Trophoblast cell (in vitro differentiated cells and primary cell): ENCODE results near the gene DNTT.

Experiments used
- DNase-seq, 2 donors: peaks; one replicate each; pipeline ENCODE4 v3.0.0-alpha.2; 2016
- H2AFZ ChIP-seq: 2 replicates; pipeline ENCODE4 v1.6.1; 2013; ENCODE audit warnings: low read length, moderate library complexity, mild to moderate bottlenecking; ENCODE audit not compliant: insufficient read depth, poor library complexity
- H2AK5ac ChIP-seq: 2 replicates; pipeline ENCODE4 v1.6.1; 2013; ENCODE audit warnings: mild to moderate bottlenecking, low read length
- H2BK120ac ChIP-seq: 2 replicates; pipeline ENCODE4 v1.6.1; 2013; ENCODE audit warnings: low read length, mild to moderate bottlenecking, moderate library complexity; ENCODE audit not compliant: insufficient read depth, poor library complexity
- H2BK12ac ChIP-seq: 2 replicates; pipeline ENCODE4 v1.6.1; 2013; ENCODE audit warnings: mild to moderate bottlenecking, low read length, moderate library complexity
- H2BK5ac ChIP-seq: 2 replicates; pipeline ENCODE4 v1.6.1; 2013; ENCODE audit warnings: low read length, low read depth, moderate library complexity, mild to moderate bottlenecking; ENCODE audit not compliant: poor library complexity
- H3K14ac ChIP-seq: 2 replicates; pipeline ENCODE4 v1.6.1; 2013; ENCODE audit warnings: mild to moderate bottlenecking, low read length
- H3K18ac ChIP-seq: 2 replicates; pipeline ENCODE4 v1.6.1; 2013; ENCODE audit warnings: mild to moderate bottlenecking, low read length
- H3K23ac ChIP-seq: 2 replicates; pipeline ENCODE4 v1.6.1; 2013; ENCODE audit warnings: low read length
- H3K27ac ChIP-seq: 2 replicates; pipeline ENCODE4 v1.5.1; 2013; ENCODE audit warnings: low read depth, mild to moderate bottlenecking, inconsistent platforms, low read length, moderate library complexity
- H3K27me3 ChIP-seq: 2 replicates; pipeline ENCODE4 v1.6.1; 2013; ENCODE audit warnings: inconsistent platforms, mild to moderate bottlenecking, low read length, moderate library complexity; ENCODE audit not compliant: insufficient read depth
- H3K36me3 ChIP-seq, 2 experiments: 1 replicate in 1 of 2; 2 replicates in 1 of 2; pipeline ENCODE4 v1.6.1; 2013; ENCODE audit warnings: low read length in 2 of 2, mild to moderate bottlenecking in 2 of 2, moderate library complexity in 1 of 2; ENCODE audit not compliant: insufficient read depth in 2 of 2, control insufficient read depth in 1 of 2
- H3K4ac ChIP-seq: 2 replicates; pipeline ENCODE4 v1.6.1; 2013; ENCODE audit warnings: low read depth, mild to moderate bottlenecking, low read length, moderate library complexity
- H3K4me1 ChIP-seq, 2 experiments: 1 replicate in 1 of 2; 2 replicates in 1 of 2; pipeline ENCODE4 v1.6.1; 2013; ENCODE audit warnings: low read length in 2 of 2, mild to moderate bottlenecking in 2 of 2, moderate library complexity in 1 of 2; ENCODE audit not compliant: insufficient read depth in 2 of 2, control insufficient read depth in 1 of 2
- H3K4me2 ChIP-seq: 2 replicates; pipeline ENCODE4 v1.6.1; 2013; ENCODE audit warnings: inconsistent platforms, mild to moderate bottlenecking, low read length, moderate library complexity
- H3K4me3 ChIP-seq: 2 replicates; pipeline ENCODE4 v1.5.1; 2013; ENCODE audit warnings: mild to moderate bottlenecking, low read depth, low read length, inconsistent platforms
- H3K79me1 ChIP-seq: one replicate; pipeline ENCODE4 v1.6.1; 2013; ENCODE audit warnings: low read length
- H3K79me2 ChIP-seq: 2 replicates; pipeline ENCODE4 v1.6.1; 2013; ENCODE audit warnings: low read length, mild to moderate bottlenecking; ENCODE audit not compliant: control insufficient read depth, insufficient read depth, poor library complexity
- H3K9ac ChIP-seq: 2 replicates; pipeline ENCODE4 v1.6.1; 2013; ENCODE audit warnings: mild to moderate bottlenecking, low read length
- H3K9me3 ChIP-seq: 2 replicates; pipeline ENCODE4 v1.6.1; 2013; ENCODE audit warnings: low read depth, mild to moderate bottlenecking, control low read depth, inconsistent platforms, low read length; ENCODE audit not compliant: insufficient read depth
- H4K12ac ChIP-seq: 2 replicates; pipeline ENCODE4 v1.6.1; 2013; ENCODE audit warnings: low read depth, mild to moderate bottlenecking, low read length, moderate library complexity
- H4K8ac ChIP-seq: 2 replicates; pipeline ENCODE4 v1.6.1; 2013; ENCODE audit warnings: low read depth, mild to moderate bottlenecking, low read length, moderate library complexity
- H4K91ac ChIP-seq: one replicate; pipeline ENCODE4 v1.6.1; 2013; ENCODE audit warnings: low read depth, mild to moderate bottlenecking, low read length, moderate library complexity
- WGBS: extraction: QIAGEN DNeasy Blood & Tissue Kit; methylation state at CpG from one replicate; pipeline ENCODE4 v1.1.7; 2013; ENCODE audit warnings: missing lambda C conversion rate; ENCODE audit not compliant: insufficient read length, insufficient coverage; ENCODE audit errors: extremely low coverage; 5-methylcytosine and 5-hydroxymethylcytosine counted together

Gene DNTT

GRCh38 chr10:96295475-96295874, 8.8 kb upstream of the DNTT start:
- no peak overlapping the region for H3K27ac ChIP-seq
- no peak overlapping the region for H4K8ac ChIP-seq
- no peak overlapping the region for H2BK120ac ChIP-seq
- H3K4me3 ChIP-seq = no peak overlapping the region
- no peak overlapping the region for H3K18ac ChIP-seq
- H3K4ac ChIP-seq = no peak overlapping the region
- no peak overlapping the region for H3K14ac ChIP-seq
- H3K79me1 ChIP-seq = no peaks in the 10 kb centered on the region
- H4K91ac ChIP-seq = no peak overlapping the region
- H2BK12ac ChIP-seq = no peak overlapping the region
- no peak overlapping the region for H2BK5ac ChIP-seq
- H3K27me3 ChIP-seq = no peaks in the 10 kb centered on the region
- H3K4me2 ChIP-seq = no peak overlapping the region
- no peaks in the 10 kb centered on the region for H3K79me2 ChIP-seq
- WGBS = no CpG with 5 or more reads among the region's 4 CpGs
- H3K9ac ChIP-seq = no peak overlapping the region
- no peak overlapping the region for H4K12ac ChIP-seq
- H3K23ac ChIP-seq = no peak overlapping the region
- no peaks in the 10 kb centered on the region for H3K36me3 ChIP-seq
- no peak overlapping the region for H2AK5ac ChIP-seq
- H3K9me3 ChIP-seq = no peaks in the 10 kb centered on the region
- DNase-seq = no peak
- no peaks in the 10 kb centered on the region for H3K4me1 ChIP-seq
- H2AFZ ChIP-seq = no peak overlapping the region

DNA sequence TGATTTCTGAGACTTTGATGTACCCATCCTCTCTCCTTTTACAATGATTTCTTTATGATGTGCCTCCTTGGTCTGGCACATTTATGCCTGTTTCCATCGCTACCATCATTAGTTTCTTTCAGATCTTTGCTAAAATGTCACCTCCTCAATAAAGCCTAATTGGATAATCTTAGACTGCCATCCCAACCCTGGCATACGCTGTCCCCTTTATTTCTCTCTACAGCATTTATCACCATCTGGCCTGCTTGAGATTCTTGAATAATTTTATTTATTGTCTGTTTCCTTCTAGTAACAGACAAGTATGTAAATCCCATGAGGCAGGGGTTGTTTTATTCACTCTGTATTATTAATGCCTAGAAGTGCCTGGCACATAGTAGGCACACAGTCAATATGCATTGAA, 6.7 kb upstream of the DNTT start:
- H3K27ac ChIP-seq = no peak overlapping the region
- H4K8ac ChIP-seq = no peak overlapping the region
- no peak overlapping the region for H3K23ac ChIP-seq
- no peak overlapping the region for H2BK12ac ChIP-seq
- H4K12ac ChIP-seq = no peak overlapping the region
- no CpG with 5 or more reads among the region's 2 CpGs for WGBS
- no peak overlapping the region for H3K18ac ChIP-seq
- no peak overlapping the region for H2AFZ ChIP-seq
- no peak overlapping the region for H3K4ac ChIP-seq
- no peaks in the 10 kb centered on the region for H3K36me3 ChIP-seq
- no peak overlapping the region for H2BK120ac ChIP-seq
- H3K14ac ChIP-seq = no peak overlapping the region
- no peak overlapping the region for H3K9ac ChIP-seq
- H2AK5ac ChIP-seq = no peak overlapping the region
- DNase-seq = no peak
- no peak overlapping the region for H2BK5ac ChIP-seq
- H3K79me2 ChIP-seq = no peaks in the 10 kb centered on the region
- no peaks in the 10 kb centered on the region for H3K9me3 ChIP-seq
- H3K4me3 ChIP-seq = no peak overlapping the region
- no peaks in the 10 kb centered on the region for H3K27me3 ChIP-seq
- H3K4me2 ChIP-seq = no peak overlapping the region
- H3K79me1 ChIP-seq = peaks cover 1% of the 10 kb centered on the region
- no peak overlapping the region for H4K91ac ChIP-seq
- peaks cover 0 to 7% of the 10 kb centered on the region in 2 experiments for H3K4me1 ChIP-seq

DNA sequence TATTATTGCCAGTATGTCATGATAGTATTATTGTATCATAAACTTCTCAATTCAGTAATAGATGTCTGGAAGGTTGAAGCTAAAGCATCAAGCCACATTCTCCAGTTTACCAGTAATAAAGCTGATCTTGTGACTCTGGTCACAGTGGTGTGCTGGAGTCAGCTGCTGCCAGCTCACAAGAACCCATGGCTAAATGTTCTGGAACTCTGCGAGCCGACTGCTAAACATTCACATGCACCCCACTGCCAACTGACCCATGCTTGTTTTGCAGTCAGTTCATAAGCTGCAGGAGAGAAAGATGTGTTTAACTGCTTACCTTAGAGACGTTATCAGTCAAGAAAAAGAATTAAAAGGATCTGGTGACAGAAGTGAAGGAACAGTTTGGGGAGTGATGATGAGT, 5.9 kb upstream of the DNTT start:
- no peak overlapping the region for H2AFZ ChIP-seq
- H2BK120ac ChIP-seq = no peak overlapping the region
- no peak overlapping the region for H3K4me2 ChIP-seq
- no peak overlapping the region for H3K18ac ChIP-seq
- no peak overlapping the region for H4K12ac ChIP-seq
- no peak overlapping the region for H4K8ac ChIP-seq
- peaks cover 0 to 7% of the 10 kb centered on the region in 2 experiments for H3K4me1 ChIP-seq
- no peak overlapping the region for H3K4me3 ChIP-seq
- no peak overlapping the region for H4K91ac ChIP-seq
- no peaks in the 10 kb centered on the region for H3K9me3 ChIP-seq
- H3K79me1 ChIP-seq = peaks cover 1% of the 10 kb centered on the region
- H2BK5ac ChIP-seq = no peak overlapping the region
- no peaks in the 10 kb centered on the region for H3K36me3 ChIP-seq
- H3K27ac ChIP-seq = no peak overlapping the region
- no peak for DNase-seq
- H2BK12ac ChIP-seq = no peak overlapping the region
- H2AK5ac ChIP-seq = no peak overlapping the region
- no peaks in the 10 kb centered on the region for H3K27me3 ChIP-seq
- WGBS = no CpG with 5 or more reads among the region's 3 CpGs
- H3K14ac ChIP-seq = no peak overlapping the region
- H3K23ac ChIP-seq = no peak overlapping the region
- no peak overlapping the region for H3K4ac ChIP-seq
- no peak overlapping the region for H3K9ac ChIP-seq
- no peaks in the 10 kb centered on the region for H3K79me2 ChIP-seq

DNA sequence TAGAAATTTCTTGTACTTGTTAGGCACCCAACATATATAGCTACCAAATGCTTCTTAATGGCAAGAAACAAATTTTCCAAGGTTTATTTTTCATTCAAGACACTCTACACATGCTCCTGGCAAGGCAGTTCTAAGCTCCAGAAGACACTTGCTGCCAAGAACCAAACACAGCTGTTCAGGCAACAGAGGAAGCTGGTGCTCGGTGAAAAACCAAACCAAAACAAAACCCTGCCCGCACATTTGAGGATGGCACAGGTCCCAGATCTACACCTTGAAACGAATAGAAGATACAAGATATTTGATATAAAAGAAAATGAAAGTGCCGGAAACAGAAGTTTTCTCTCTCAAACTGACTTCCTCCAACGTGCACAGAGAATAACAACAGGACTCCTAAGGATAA, 4.9 kb upstream of the DNTT start:
- Histone ChIP-seq H3K4me1 (peaks cover 0 to 7% of the 10 kb centered on the region in 2 experiments), H3K27ac (no peak overlapping the region), H2BK5ac (no peak overlapping the region), H3K27me3 (no peaks in the 10 kb centered on the region), H2BK120ac (no peak overlapping the region), H3K79me2 (no peaks in the 10 kb centered on the region), H3K18ac (no peak overlapping the region), H3K14ac (no peak overlapping the region), H3K4me3 (no peak overlapping the region), H3K9ac (no peak overlapping the region), H3K23ac (no peak overlapping the region), H2BK12ac (no peak overlapping the region), H3K79me1 (peaks cover 1% of the 10 kb centered on the region), H4K91ac (no peak overlapping the region), H4K8ac (no peak overlapping the region), H3K4me2 (no peak overlapping the region), H4K12ac (no peak overlapping the region), H2AK5ac (no peak overlapping the region), H2AFZ (no peak overlapping the region), H3K36me3 (no peaks in the 10 kb centered on the region), H3K9me3 (no peaks in the 10 kb centered on the region), H3K4ac (no peak overlapping the region)
- WGBS = no CpG with 5 or more reads among the region's 5 CpGs
- no peak for DNase-seq
